ENCODE results near the gene ZFP36L1. TPM values are rescaled to one million over a fixed set of nuclear protein-coding genes. Genes with fewer than 3 reads are reported as not detected.

Gene ZFP36L1
- total and polyA plus RNA-seq, 9 of the 15 experiments (the other 6 are each of a cell fraction or from before 2014, with no cell fraction given), result 1.3 to 26.6 (median 3.7) TPM

GRCh38 chr14:68797121-68797670 is 4.3 kb upstream of the ZFP36L1 start (continued):
- TF ChIP-seq E2F1 (CRISPR knock-in tag; IDR thresholded peaks at IDR 0.05) (no peak), ELF1 (tag; IDR thresholded peaks at IDR 0.05) (no peak), CBFA2T2 (conservative IDR thresholded peaks at IDR 0.05) (peak; percentile 64; the same call in 1 of the 2 replicates), ZNF197 (CRISPR knock-in tag; IDR thresholded peaks at IDR 0.05; ENCODE audit: low read depth) (no peak), MTA3 (IDR thresholded peaks at IDR 0.05; ENCODE audit: borderline replicate concordance) (peak; percentile 57; the same call in 1 of the 2 replicates), HDAC3 (IDR thresholded peaks at IDR 0.05; ENCODE audit: borderline replicate concordance, partially characterized antibody) (no peak), EGR1 (conservative IDR thresholded peaks at IDR 0.05) (0 out of 2 replicates have a peak, but pooled peaks have one; percentile 32), ETV5 (CRISPR knock-in tag; IDR thresholded peaks at IDR 0.05; ENCODE audit: low read depth) (no peak), RBM17 (IDR thresholded peaks at IDR 0.05; ENCODE audit: borderline replicate concordance, low read depth, low read length) (no peak), ID3 (CRISPR knock-in tag; IDR thresholded peaks at IDR 0.05) (no peak), ID3 (tag; IDR thresholded peaks at IDR 0.05) (no peak), TAL1 (IDR thresholded peaks at IDR 0.05) (peak; percentile 65; the same call in 1 of the 2 replicates), DACH1 (IDR thresholded peaks at IDR 0.05; ENCODE audit: partially characterized antibody) (no peak), CEBPZ (IDR thresholded peaks at IDR 0.05; ENCODE audit: borderline replicate concordance, low read depth, low read length) (no peak), MCM7 (IDR thresholded peaks at IDR 0.05) (no peak), ATF4 (CRISPR knock-in tag; IDR thresholded peaks at IDR 0.05) (no peak), ZNF444 (CRISPR knock-in tag; IDR thresholded peaks at IDR 0.05) (no peak), ETS1 (conservative IDR thresholded peaks at IDR 0.05; ENCODE audit: control insufficient read depth, low read depth, low read length) (no peak), ZNF354B (CRISPR knock-in tag; IDR thresholded peaks at IDR 0.05) (no peak), ZNF75A (CRISPR knock-in tag; IDR thresholded peaks at IDR 0.05) (no peak), SIX5 (IDR thresholded peaks at IDR 0.05; ENCODE audit: borderline replicate concordance in 1 of 2, insufficient read depth in 1 of 2, low read depth in 1 of 2, low read length in 2 of 2) (no peak), GABPA (tag; conservative IDR thresholded peaks at IDR 0.05; ENCODE audit: low read depth) (no peak)
